Glutamatergic neuron (in vitro differentiated cells): Measurements from ENCODE around the gene TNFAIP1. TPM values are rescaled to one million over a fixed set of nuclear protein-coding genes. Genes with fewer than 3 reads are reported as not detected.

Experiments
- DNase-seq: peaks from one replicate; pipeline ENCODE4 v3.0.0; 2022
- H3K27ac Mint-ChIP-seq: one replicate; pipeline ENCODE4 v1.8.0; 2020; ENCODE audit warnings: mild to moderate bottlenecking, mixed read lengths, inconsistent platforms; ENCODE audit not compliant: unreplicated experiment
- H3K27me3 Mint-ChIP-seq: one replicate; pipeline ENCODE4 v1.8.0; 2020; ENCODE audit warnings: mild to moderate bottlenecking, moderate library complexity, mixed read lengths, inconsistent platforms; ENCODE audit not compliant: unreplicated experiment
- H3K36me3 Mint-ChIP-seq: one replicate; pipeline ENCODE4 v1.8.0; 2020; ENCODE audit warnings: mild to moderate bottlenecking, mixed read lengths, inconsistent platforms; ENCODE audit not compliant: unreplicated experiment
- H3K4me1 Mint-ChIP-seq: one replicate; pipeline ENCODE4 v1.8.0; 2020; ENCODE audit warnings: mild to moderate bottlenecking, low read depth, mixed read lengths, inconsistent platforms; ENCODE audit not compliant: unreplicated experiment
- H3K4me3 Mint-ChIP-seq: one replicate; pipeline ENCODE4 v1.8.0; 2020; ENCODE audit warnings: mild to moderate bottlenecking, mixed read lengths, inconsistent platforms; ENCODE audit not compliant: unreplicated experiment
- H3K9me3 Mint-ChIP-seq: one replicate; pipeline ENCODE4 v1.8.0; 2020; ENCODE audit warnings: mild to moderate bottlenecking, moderate library complexity, mixed read lengths, inconsistent platforms; ENCODE audit not compliant: unreplicated experiment
- total RNA-seq: library from RNA; stranded (reverse); fragmentation: NEBNext Ultra II Directional; extraction: Animal tissue kit (Norgen Biotek cat#: 25700); gene quantifications from one replicate; pipeline ENCODE4 v1.2.1, GENCODE V29; 2021; ENCODE audit not compliant: unreplicated experiment
- TF ChIP-seq, protein P1 (sequence below): fragments of 200-600 bp; sonication (generic); IDR thresholded peaks from one replicate; pipeline ENCODE4 v1.5.0; 2021; ENCODE audit not compliant: partially characterized antibody, unreplicated experiment

Gene TNFAIP1
- total RNA-seq, 1 donor from 2014 or later, result 111 TPM

DNA sequence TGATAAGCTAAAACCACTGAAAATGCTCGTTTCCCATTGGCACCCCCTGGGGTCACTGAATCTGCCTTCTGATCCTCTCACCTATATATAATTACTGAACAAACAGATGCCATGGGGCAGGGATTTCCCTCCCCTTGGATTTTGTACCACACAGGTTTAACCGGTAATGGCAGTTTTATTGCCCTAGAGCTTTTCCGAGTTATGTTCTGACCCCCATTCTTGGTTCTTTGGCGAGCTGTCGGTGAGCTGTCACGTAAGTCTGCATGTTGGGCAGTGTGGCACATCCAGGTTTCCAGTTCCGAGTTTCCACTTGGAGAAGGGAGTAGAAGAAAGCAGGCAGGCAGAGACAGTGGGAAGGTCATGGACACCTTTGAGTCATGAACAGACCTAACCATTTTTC is 9.4 kb upstream of the TNFAIP1 start:
- TF ChIP-seq, protein P1, sequence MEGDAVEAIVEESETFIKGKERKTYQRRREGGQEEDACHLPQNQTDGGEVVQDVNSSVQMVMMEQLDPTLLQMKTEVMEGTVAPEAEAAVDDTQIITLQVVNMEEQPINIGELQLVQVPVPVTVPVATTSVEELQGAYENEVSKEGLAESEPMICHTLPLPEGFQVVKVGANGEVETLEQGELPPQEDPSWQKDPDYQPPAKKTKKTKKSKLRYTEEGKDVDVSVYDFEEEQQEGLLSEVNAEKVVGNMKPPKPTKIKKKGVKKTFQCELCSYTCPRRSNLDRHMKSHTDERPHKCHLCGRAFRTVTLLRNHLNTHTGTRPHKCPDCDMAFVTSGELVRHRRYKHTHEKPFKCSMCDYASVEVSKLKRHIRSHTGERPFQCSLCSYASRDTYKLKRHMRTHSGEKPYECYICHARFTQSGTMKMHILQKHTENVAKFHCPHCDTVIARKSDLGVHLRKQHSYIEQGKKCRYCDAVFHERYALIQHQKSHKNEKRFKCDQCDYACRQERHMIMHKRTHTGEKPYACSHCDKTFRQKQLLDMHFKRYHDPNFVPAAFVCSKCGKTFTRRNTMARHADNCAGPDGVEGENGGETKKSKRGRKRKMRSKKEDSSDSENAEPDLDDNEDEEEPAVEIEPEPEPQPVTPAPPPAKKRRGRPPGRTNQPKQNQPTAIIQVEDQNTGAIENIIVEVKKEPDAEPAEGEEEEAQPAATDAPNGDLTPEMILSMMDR, result no peak
- H3K27ac Mint-ChIP-seq, result peak overlapping the region; percentile 94
- no peaks in the 10 kb centered on the region for H3K36me3 Mint-ChIP-seq
- peaks cover 3% of the 10 kb centered on the region for H3K9me3 Mint-ChIP-seq
- DNase-seq, result no peak
- peaks cover 36% of the 10 kb centered on the region for H3K4me1 Mint-ChIP-seq
- peaks cover 4% of the 10 kb centered on the region for H3K27me3 Mint-ChIP-seq
- peak overlapping the region; percentile 83 for H3K4me3 Mint-ChIP-seq

DNA sequence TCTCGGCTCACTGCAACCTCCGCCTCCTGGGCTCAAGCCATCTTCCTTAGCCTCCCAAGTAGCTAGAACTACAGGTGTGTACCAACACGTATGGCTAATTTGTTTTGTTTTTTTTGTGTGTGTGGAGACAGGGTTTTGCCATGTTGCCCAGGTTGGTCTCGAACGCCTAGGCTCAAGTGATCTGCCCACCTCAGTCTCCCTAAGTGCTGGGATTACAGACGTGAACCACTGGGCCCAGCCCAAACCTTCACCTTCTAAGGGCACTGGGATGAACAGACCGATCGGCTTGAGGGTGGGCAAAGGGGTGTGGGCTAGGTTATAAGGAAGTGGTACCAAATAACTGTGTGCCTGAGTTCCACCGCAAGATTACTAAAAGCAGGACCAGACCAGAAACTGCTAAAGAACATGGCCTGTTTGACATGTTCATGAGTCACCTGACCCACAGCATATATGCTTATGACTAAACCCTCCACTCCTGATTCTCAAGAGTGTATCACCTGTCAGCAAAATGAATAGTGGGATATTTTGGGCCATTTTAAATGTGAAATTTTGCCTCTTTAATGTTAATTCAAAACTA is 8.4 kb upstream of the TNFAIP1 start:
- DNase-seq, result no peak

DNA sequence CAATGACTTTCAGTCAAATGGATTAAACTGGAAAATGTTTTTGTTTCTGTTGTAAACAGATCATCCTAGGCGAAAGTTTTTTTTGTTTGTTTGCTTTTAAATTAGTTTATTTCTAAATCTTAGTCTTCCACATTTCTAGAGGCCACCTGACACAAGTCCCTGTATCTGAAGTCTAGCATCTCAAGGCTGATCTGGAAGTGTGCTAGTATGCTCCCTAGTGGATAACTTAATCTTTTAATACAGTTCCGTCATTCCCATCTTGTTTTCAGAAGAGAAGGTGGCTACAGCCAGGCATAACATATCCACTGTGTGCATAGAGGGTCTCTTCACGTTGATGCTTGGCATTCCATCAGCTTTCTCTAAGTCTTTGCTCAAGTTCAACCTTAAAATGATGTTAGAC is 7.9 kb upstream of the TNFAIP1 start:
- peaks cover 2% of the 10 kb centered on the region for H3K27me3 Mint-ChIP-seq
- DNase-seq, result no peak
- peak overlapping the region; percentile 48 for H3K27ac Mint-ChIP-seq
- TF ChIP-seq, protein P1, result no peak
- no peak overlapping the region for H3K4me3 Mint-ChIP-seq
- H3K36me3 Mint-ChIP-seq, result no peaks in the 10 kb centered on the region
- peaks cover 3% of the 10 kb centered on the region for H3K9me3 Mint-ChIP-seq
- H3K4me1 Mint-ChIP-seq, result peaks cover 25% of the 10 kb centered on the region

More for the DNA sequence above, 8.4 kb upstream of the TNFAIP1 start:
- Mint-ChIP-seq H3K4me1 (peaks cover 29% of the 10 kb centered on the region), H3K4me3 (no peak overlapping the region), H3K27me3 (peaks cover 2% of the 10 kb centered on the region), H3K9me3 (peaks cover 3% of the 10 kb centered on the region), H3K36me3 (no peaks in the 10 kb centered on the region), H3K27ac (no peak overlapping the region)
- TF ChIP-seq, protein P1, result no peak

- Mint-ChIP-seq H3K36me3 (no peaks in the 10 kb centered on the region), H3K9me3 (peaks cover 3% of the 10 kb centered on the region), H3K27me3 (peaks cover 2% of the 10 kb centered on the region), H3K4me3 (no peak overlapping the region), H3K27ac (no peak overlapping the region), H3K4me1 (peaks cover 20% of the 10 kb centered on the region)
- TF ChIP-seq, protein P1, result no peak
- DNase-seq, result no peak
These were observed 7.2 kb upstream of the TNFAIP1 start for GRCh38 chr17:28328325-28328724.

GRCh38 chr17:28330671-28331070 is 4.9 kb upstream of the TNFAIP1 start:
- Mint-ChIP-seq H3K36me3 (no peaks in the 10 kb centered on the region), H3K4me3 (no peak overlapping the region), H3K4me1 (peaks cover 19% of the 10 kb centered on the region), H3K9me3 (peaks cover 11% of the 10 kb centered on the region), H3K27ac (no peak overlapping the region), H3K27me3 (peaks cover 8% of the 10 kb centered on the region)
- no peak for DNase-seq
- TF ChIP-seq, protein P1, result no peak
